ENCODE results near the gene CD28. TPM values are rescaled to one million over a fixed set of nuclear protein-coding genes. Genes with fewer than 3 reads are reported as not detected.

The CD28 gene
- polyA plus RNA-seq, 1 donor from 2014 or later: not detected

DNA sequence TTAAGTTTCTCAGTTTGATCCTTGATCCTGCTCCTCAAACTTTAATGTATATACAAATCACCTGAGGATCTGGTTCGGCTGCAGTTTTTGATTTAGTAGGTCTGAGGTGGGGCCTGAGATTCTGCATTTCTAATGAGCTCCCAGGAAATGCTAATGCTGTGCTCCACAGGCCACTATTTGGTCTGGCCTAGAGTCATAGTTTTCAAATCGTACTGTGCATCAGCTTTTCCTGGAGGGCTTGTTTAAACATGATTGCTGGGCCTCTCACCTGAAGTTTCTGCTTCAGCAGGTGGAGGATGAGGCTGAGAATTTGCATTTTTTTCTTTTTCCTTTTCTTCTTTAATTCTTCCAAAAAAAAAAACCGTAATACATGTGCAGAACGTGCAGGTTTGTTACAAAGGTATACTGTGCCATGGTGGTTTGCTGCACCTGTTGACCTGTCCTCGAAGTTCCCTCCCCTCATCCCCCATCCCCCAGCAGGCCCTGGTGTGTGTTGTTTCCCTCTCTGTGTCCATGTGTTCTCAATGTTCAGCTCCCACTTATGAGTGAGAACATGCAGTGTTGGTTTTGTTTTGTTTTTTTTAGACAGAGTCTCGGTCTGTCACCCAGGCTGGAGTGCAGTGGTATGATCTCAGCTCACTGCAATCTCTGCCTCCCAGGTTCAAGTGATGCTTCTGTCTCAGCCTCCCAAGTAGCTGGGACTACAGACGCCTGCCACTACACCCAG is 42.2 kb upstream of the CD28 start:
- Histone ChIP-seq H3K4me2 (ENCODE audit: low read length) (no peak overlapping the region), H3K9ac (ENCODE audit: low read length) (no peak overlapping the region), H3K4me3 (ENCODE audit: low read length) (no peak overlapping the region), H3K9me3 (ENCODE audit: low read length) (no peaks in the 10 kb centered on the region), H3F3A (ENCODE audit: insufficient read depth, low read length, poor library complexity, severe bottlenecking) (no peaks in the 10 kb centered on the region), H2AFZ (ENCODE audit: low read depth, low read length) (no peak overlapping the region), H3K36me3 (ENCODE audit: insufficient read depth, low read length) (no peaks in the 10 kb centered on the region), H3K27me3 (ENCODE audit: insufficient read depth, low read depth, low read length) (no peaks in the 10 kb centered on the region), H3K9me2 (ENCODE audit: insufficient read depth, low read length) (no peaks in the 10 kb centered on the region), H3K27ac (ENCODE audit: low read length) (no peak overlapping the region), H3K79me2 (replicated peaks; ENCODE audit: insufficient read depth, low read length) (no peaks in the 10 kb centered on the region), H4K20me1 (ENCODE audit: insufficient read depth) (no peaks in the 10 kb centered on the region)
- TF ChIP-seq EZH2 (IDR thresholded peaks at IDR 0.05; ENCODE audit: borderline replicate concordance, insufficient read depth, low read length, poor library complexity, severe bottlenecking): no peak
- TF ChIP-seq SMC3 (conservative IDR thresholded peaks at IDR 0.05; ENCODE audit: poor library complexity): no peak
- TF ChIP-seq, protein P1, sequence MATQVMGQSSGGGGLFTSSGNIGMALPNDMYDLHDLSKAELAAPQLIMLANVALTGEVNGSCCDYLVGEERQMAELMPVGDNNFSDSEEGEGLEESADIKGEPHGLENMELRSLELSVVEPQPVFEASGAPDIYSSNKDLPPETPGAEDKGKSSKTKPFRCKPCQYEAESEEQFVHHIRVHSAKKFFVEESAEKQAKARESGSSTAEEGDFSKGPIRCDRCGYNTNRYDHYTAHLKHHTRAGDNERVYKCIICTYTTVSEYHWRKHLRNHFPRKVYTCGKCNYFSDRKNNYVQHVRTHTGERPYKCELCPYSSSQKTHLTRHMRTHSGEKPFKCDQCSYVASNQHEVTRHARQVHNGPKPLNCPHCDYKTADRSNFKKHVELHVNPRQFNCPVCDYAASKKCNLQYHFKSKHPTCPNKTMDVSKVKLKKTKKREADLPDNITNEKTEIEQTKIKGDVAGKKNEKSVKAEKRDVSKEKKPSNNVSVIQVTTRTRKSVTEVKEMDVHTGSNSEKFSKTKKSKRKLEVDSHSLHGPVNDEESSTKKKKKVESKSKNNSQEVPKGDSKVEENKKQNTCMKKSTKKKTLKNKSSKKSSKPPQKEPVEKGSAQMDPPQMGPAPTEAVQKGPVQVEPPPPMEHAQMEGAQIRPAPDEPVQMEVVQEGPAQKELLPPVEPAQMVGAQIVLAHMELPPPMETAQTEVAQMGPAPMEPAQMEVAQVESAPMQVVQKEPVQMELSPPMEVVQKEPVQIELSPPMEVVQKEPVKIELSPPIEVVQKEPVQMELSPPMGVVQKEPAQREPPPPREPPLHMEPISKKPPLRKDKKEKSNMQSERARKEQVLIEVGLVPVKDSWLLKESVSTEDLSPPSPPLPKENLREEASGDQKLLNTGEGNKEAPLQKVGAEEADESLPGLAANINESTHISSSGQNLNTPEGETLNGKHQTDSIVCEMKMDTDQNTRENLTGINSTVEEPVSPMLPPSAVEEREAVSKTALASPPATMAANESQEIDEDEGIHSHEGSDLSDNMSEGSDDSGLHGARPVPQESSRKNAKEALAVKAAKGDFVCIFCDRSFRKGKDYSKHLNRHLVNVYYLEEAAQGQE (IDR thresholded peaks at IDR 0.05; ENCODE audit: borderline replicate concordance): no peak
- TF ChIP-seq, protein P2, sequence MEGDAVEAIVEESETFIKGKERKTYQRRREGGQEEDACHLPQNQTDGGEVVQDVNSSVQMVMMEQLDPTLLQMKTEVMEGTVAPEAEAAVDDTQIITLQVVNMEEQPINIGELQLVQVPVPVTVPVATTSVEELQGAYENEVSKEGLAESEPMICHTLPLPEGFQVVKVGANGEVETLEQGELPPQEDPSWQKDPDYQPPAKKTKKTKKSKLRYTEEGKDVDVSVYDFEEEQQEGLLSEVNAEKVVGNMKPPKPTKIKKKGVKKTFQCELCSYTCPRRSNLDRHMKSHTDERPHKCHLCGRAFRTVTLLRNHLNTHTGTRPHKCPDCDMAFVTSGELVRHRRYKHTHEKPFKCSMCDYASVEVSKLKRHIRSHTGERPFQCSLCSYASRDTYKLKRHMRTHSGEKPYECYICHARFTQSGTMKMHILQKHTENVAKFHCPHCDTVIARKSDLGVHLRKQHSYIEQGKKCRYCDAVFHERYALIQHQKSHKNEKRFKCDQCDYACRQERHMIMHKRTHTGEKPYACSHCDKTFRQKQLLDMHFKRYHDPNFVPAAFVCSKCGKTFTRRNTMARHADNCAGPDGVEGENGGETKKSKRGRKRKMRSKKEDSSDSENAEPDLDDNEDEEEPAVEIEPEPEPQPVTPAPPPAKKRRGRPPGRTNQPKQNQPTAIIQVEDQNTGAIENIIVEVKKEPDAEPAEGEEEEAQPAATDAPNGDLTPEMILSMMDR (IDR thresholded peaks at IDR 0.05; ENCODE audit: poor library complexity, severe bottlenecking): no peak
- TF ChIP-seq TAF1 (IDR thresholded peaks at IDR 0.05; ENCODE audit: low read depth): no peak
- TF ChIP-seq RAD21 (conservative IDR thresholded peaks at IDR 0.05): no peak
- TF ChIP-seq MXI1 (conservative IDR thresholded peaks at IDR 0.05; ENCODE audit: poor library complexity, severe bottlenecking): no peak
- TF ChIP-seq EP300 (conservative IDR thresholded peaks at IDR 0.05; ENCODE audit: poor library complexity, severe bottlenecking): no peak

DNA sequence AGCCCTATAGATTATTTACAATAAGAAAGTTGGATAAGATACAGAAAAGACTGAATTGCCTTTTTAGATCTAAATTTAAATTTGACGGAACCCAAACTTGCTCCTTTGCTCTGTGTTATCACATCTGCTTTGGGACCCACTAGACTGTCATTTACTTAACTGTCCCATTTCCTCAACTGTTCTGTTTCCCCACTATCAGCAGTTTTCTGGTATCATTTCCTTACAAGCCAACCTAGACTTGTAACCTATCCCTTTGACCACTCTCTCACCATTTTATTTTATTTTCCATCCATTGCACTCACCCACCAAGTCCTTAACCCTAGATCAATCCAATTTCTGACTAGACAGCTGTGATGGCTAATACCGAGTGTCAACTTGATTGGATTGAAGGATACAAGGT is 38.6 kb upstream of the CD28 start:
- TF ChIP-seq MXI1 (conservative IDR thresholded peaks at IDR 0.05; ENCODE audit: poor library complexity, severe bottlenecking) (no peak), POLR2AphosphoS5 (IDR thresholded peaks at IDR 0.05) (no peak), TAF1 (IDR thresholded peaks at IDR 0.05; ENCODE audit: low read depth) (no peak), SMC3 (conservative IDR thresholded peaks at IDR 0.05; ENCODE audit: poor library complexity) (no peak), EP300 (conservative IDR thresholded peaks at IDR 0.05; ENCODE audit: poor library complexity, severe bottlenecking) (no peak)
- TF ChIP-seq, protein P2 (IDR thresholded peaks at IDR 0.05; ENCODE audit: poor library complexity, severe bottlenecking): no peak

More for the DNA sequence above, 38.6 kb upstream of the CD28 start:
- Histone ChIP-seq H2AFZ (ENCODE audit: low read depth, low read length) (no peak overlapping the region), H3K4me3 (ENCODE audit: low read length) (no peak overlapping the region), H3F3A (ENCODE audit: insufficient read depth, low read length, poor library complexity, severe bottlenecking) (no peaks in the 10 kb centered on the region), H3K27me3 (ENCODE audit: insufficient read depth, low read depth, low read length) (no peaks in the 10 kb centered on the region), H3K36me3 (ENCODE audit: insufficient read depth, low read length) (no peaks in the 10 kb centered on the region), H3K9ac (ENCODE audit: low read length) (no peak overlapping the region), H3K9me2 (ENCODE audit: insufficient read depth, low read length) (no peaks in the 10 kb centered on the region), H3K4me2 (ENCODE audit: low read length) (no peak overlapping the region), H3K79me2 (replicated peaks; ENCODE audit: insufficient read depth, low read length) (no peaks in the 10 kb centered on the region), H3K9me3 (ENCODE audit: low read length) (no peaks in the 10 kb centered on the region), H4K20me1 (ENCODE audit: insufficient read depth) (no peaks in the 10 kb centered on the region), H3K27ac (ENCODE audit: low read length) (no peak overlapping the region)

Measured in neural cell (in vitro differentiated cells).